HFF-Myc (cell line): Measurements from ENCODE around the gene RPRML.
A peak's percentile ranks its signal among the peaks of the same experiment; 100 is the strongest.

Experiments used
- DNase-seq: peaks from one replicate; pipeline ENCODE4 v3.0.0-alpha.2; 2011; ENCODE audit warnings: low read depth; ENCODE audit errors: extremely low read depth
- H3K4me3 ChIP-seq: replicated peaks from 2 replicates; pipeline ENCODE4 v1.5.1; 2011; ENCODE audit warnings: low read depth, mild to moderate bottlenecking, control low read depth, low read length
- TF ChIP-seq, protein P1 (sequence below): IDR thresholded peaks from 2 replicates; pipeline ENCODE4 v1.5.1; 2012; ENCODE audit warnings: mild to moderate bottlenecking, low read depth, low read length, control low read depth; ENCODE audit errors: missing control alignments

The RPRML gene

GRCh38 chr17:46947216-46947615 is 31.8 kb downstream of the RPRML start:
- DNase-seq: no peak
- H3K4me3 ChIP-seq: no peak overlapping the region
- TF ChIP-seq, protein P1, sequence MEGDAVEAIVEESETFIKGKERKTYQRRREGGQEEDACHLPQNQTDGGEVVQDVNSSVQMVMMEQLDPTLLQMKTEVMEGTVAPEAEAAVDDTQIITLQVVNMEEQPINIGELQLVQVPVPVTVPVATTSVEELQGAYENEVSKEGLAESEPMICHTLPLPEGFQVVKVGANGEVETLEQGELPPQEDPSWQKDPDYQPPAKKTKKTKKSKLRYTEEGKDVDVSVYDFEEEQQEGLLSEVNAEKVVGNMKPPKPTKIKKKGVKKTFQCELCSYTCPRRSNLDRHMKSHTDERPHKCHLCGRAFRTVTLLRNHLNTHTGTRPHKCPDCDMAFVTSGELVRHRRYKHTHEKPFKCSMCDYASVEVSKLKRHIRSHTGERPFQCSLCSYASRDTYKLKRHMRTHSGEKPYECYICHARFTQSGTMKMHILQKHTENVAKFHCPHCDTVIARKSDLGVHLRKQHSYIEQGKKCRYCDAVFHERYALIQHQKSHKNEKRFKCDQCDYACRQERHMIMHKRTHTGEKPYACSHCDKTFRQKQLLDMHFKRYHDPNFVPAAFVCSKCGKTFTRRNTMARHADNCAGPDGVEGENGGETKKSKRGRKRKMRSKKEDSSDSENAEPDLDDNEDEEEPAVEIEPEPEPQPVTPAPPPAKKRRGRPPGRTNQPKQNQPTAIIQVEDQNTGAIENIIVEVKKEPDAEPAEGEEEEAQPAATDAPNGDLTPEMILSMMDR: no peak

- TF ChIP-seq, protein P1: no peak
- no peak for DNase-seq
Measured at GRCh38 chr17:46944931-46945330, 34.1 kb downstream of the RPRML start.

DNA sequence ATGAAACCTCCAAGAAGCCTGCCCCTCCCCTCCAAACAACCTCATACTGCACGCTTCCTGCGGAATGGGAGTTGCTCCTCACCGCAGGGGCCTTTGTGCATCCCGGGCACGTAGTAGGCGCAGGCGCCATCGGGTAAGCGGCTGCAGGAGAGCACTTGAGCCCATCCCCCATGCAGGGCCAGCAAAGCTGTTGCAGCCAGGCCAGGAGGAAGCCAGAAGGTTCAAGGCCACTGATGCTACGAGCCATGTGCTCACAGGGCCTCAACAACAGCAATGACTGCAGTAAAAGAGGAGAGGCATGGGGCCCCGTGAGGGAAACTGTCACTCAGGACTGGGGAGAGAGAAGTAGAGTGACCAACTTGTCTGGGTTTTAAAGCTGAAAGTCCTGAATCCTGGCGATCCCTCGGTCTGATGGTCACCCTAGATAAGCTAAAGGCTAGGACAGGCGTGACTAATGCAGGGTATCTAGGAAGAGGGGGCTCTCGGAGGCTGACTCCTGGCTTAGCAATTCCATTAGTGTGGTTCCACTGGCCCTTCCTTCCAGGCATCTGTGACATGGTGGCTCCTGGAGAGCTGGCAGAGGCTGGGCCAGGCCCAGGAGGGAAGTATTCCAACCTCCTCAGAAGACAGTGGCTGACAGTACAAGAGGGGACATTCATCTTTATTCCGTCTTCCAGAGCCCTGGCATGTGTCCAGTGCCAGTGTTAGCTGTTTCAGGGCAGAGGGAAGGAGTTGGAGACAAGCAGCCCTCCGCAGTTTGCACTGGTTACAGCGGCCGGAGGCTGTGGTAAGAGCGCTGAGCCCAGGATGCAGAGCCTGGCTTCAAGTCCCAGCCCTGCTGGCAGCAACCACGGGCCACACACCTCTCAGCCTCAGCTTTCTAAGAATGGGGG is 35.3 kb downstream of the RPRML start:
- H3K4me3 ChIP-seq: no peak overlapping the region
- no peak for DNase-seq
- TF ChIP-seq, protein P1: no peak

More at GRCh38 chr17:46944931-46945330, 34.1 kb downstream of the RPRML start:
- no peak overlapping the region for H3K4me3 ChIP-seq

DNA sequence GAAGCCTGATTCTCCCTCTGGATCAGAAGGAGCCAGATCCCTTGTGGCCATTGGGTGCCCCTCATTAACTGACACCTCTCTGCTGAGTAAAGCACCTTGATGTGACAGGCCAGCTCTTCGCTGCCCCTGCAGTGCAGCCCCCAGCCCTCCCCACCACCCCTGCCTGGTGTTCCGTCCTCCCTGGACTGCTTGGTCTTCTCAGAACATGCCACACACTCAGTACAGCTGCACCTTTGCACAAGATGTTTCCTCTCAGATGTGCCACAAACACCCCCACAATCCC is 35.9 kb downstream of the RPRML start:
- TF ChIP-seq, protein P1: no peak
- no peak for DNase-seq
- H3K4me3 ChIP-seq: no peak overlapping the region

DNA sequence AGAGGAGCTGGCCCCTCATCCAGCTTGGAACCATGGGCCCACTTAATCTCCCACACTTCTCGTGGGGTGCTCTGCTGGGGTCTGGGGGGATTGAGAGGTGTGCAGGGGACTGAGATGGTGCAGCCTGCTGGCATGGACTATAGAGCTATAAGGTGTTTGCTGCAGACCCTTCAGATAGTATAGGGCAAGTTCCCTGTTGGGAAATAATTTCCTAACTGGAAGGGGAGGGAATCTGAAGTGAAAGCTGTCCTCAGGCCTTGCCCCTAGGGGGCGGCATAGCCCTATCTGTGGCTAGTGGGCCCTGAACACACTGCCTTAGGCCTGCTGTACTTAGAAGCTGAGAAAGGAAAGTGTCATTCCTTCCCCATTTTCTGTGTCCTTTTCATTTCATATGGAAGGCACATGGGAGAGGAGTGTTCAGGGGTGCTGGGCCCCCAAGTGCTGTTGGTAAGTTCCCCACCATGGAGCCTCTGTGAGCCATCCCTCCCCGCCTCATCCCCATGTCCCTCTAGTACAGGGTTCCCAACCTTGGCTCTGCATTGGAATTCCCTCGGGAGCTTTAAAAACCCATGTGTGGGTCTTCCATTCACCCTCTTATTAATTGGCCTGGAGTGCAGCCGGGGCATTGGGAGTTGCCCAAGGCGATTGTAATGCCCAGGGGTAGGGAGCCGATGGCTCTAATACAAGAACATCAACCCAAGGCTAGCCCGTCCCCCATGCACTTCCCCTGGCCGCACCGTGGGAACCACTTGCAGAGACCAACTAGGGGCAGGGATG is 36.4 kb downstream of the RPRML start:
- DNase-seq: peak; percentile 56
- H3K4me3 ChIP-seq: no peak overlapping the region
- TF ChIP-seq, protein P1: peak; percentile 93

DNA sequence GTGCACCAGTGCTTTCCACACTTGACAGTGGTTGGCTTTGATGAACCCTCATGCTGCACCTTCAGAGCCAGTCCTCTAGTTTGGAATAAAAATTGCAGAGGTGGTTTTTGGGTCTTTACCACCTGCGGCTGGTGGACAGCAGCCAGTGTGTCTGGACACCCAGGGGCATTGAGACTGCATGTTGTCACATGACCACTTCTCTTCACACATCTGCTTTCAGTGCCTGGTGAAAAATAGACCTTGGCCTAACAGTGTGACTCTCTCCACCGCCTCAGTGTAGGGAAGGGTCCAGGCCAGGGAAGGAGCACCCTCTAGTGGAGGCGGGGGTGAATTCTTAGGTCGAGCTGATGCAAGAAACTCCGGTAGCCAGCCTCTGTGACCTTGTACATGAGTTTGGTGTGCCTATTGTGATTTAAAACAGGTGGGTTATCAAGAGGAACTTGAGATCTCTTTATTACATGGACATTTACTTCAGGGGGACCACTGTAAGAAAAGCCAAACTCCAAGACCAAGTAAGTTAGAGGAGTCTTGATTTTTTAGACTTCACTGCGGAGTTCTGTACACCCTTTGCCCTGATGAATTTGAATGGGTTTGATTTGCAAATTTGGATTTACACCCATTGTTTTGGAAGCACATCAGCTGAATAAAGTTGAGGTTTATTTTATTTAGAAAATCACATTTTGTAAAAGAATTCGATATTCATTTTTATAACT is 38.2 kb downstream of the RPRML start:
- DNase-seq: peak; percentile 60
- TF ChIP-seq, protein P1: peak; percentile 94
- no peak overlapping the region for H3K4me3 ChIP-seq
